Activated CD4-positive, CD25-positive, alpha-beta regulatory T cell (primary cell): ENCODE measurements around the gene DPYD.

Experiments used
- DNase-seq, 4 experiments: peaks; one replicate each; lab custom pipeline; 2025; lab: John Stamatoyannopoulos, UW

DPYD gene

GRCh38 chr1:97143236-97143882, 777.5 kb downstream of the DPYD start:
- DNase-seq, result no peak

GRCh38 chr1:97140611-97141010, 780.2 kb downstream of the DPYD start:
- no peak for DNase-seq

GRCh38 chr1:97139512-97139911, 781.3 kb downstream of the DPYD start:
- DNase-seq, result no peak

- no peak for DNase-seq
These were observed 782.3 kb downstream of the DPYD start for GRCh38 chr1:97138515-97139032.

- DNase-seq, result no peak
These were observed 782.8 kb downstream of the DPYD start for GRCh38 chr1:97137862-97138514.

- no peak for DNase-seq
These were observed 783.8 kb downstream of the DPYD start for GRCh38 chr1:97136996-97137395.

- DNase-seq, result no peak
These were observed 784.9 kb downstream of the DPYD start for GRCh38 chr1:97135972-97136371.

- DNase-seq, result no peak
These were observed 792.4 kb downstream of the DPYD start for GRCh38 chr1:97128426-97128825.

GRCh38 chr1:97123717-97124431, 797.0 kb downstream of the DPYD start:
- DNase-seq, result no peak

GRCh38 chr1:97120806-97121205, 800.0 kb downstream of the DPYD start:
- DNase-seq, result no peak

GRCh38 chr1:97119260-97120158, 801.3 kb downstream of the DPYD start:
- no peak for DNase-seq

- DNase-seq, result no peak
These were observed 806.0 kb downstream of the DPYD start for GRCh38 chr1:97114842-97115241.

GRCh38 chr1:97112442-97112841, 808.4 kb downstream of the DPYD start:
- DNase-seq, result no peak

GRCh38 chr1:97108179-97108578, 812.7 kb downstream of the DPYD start:
- DNase-seq, result no peak

- DNase-seq, result no peak
These were observed 815.3 kb downstream of the DPYD start for GRCh38 chr1:97105531-97105930.

GRCh38 chr1:97101509-97101908, 819.3 kb downstream of the DPYD start:
- DNase-seq, result no peak

- DNase-seq, result no peak
These were observed 823.4 kb downstream of the DPYD start for GRCh38 chr1:97097404-97097925.

- DNase-seq, result no peak
These were observed 825.1 kb downstream of the DPYD start for GRCh38 chr1:97095764-97096163.

- DNase-seq, result no peak
These were observed 826.4 kb downstream of the DPYD start for GRCh38 chr1:97094247-97094972.

- no peak for DNase-seq
These were observed 827.1 kb downstream of the DPYD start for GRCh38 chr1:97093741-97094140.

- DNase-seq, result no peak
These were observed 828.0 kb downstream of the DPYD start for GRCh38 chr1:97092824-97093223.
